Adipose tissue (tissue), 3 donors: Measurements from ENCODE around the gene USP24. TPM values are rescaled to one million over a fixed set of nuclear protein-coding genes. Genes with fewer than 3 reads are reported as not detected.
A peak's percentile ranks its signal among the peaks of the same experiment; 100 is the strongest.
"Not testable (repeated sequence)": the region's sequence is repeated elsewhere in the genome, so short reads cannot be mapped to it uniquely, and the experiment has no call there.

Experiments
- H3K27ac ChIP-seq: one replicate; pipeline ENCODE4 v1.5.1; 2013; ENCODE audit warnings: low read depth, low read length
- WGBS, 3 donors: extraction: QIAGEN DNeasy Blood & Tissue Kit; methylation state at CpG; one replicate each; pipeline ENCODE4 v1.1.7; 2013; 5-methylcytosine and 5-hydroxymethylcytosine counted together
- polyA plus RNA-seq, 3 donors: library from polyadenylated mRNA; stranded (reverse); fragments of 200-250 nt; gene quantifications; one replicate each; pipeline ENCODE4 v1.2.3, GENCODE V29; 2013
- donor health status: healthy with polysubstance abuse.
- donor health status: Bipolar disorder and iron deficiency.
- donor health status: healthy.

The USP24 gene
- polyA plus RNA-seq, 3 donors: 6.6 to 16.0 (median 9.3) TPM

GRCh38 chr1:55234016-55234415 is 18.9 kb upstream of the USP24 start:
- WGBS, 3 donors: 88 to 96% (median 91%) methylated on average over 3 of the region's 3 CpGs
- no peak overlapping the region for H3K27ac ChIP-seq

DNA sequence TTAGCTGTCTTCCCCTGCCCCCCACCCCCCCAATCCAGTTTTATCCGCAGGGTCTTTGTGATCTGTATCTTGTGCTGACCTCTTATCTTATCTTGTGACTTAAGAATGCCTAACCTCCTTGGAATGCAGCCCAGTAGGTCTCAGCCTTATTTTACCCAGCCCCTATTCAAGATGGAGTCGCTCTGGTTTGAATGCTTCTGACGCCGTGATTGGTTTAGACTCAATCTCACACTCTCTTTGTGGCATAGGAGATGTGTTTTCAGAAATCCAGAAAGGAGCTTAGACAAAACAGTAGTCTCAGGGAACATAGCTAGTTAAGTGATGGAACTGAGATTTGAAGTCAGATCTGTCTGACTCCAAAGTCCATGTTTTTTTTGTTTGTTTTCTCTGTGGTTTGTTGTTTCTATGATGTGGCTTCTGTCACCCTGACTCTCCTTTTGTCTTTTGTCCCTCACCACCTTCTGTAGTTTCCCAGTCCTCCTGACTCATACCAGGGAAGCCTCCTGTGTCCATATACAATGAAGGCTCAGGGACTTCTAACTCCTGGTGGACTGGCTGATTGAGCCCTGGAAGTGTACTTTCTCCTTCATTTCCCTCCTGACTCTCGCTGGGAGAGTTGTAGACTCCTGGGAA is 18.1 kb upstream of the USP24 start:
- 54 to 73% (median 70%) methylated on average over 5 of the region's 5 CpGs for WGBS, 3 donors

GRCh38 chr1:55232448-55233144 is 17.4 kb upstream of the USP24 start:
- WGBS, 3 donors: 69 to 89% (median 85%) methylated on average over 6 of the region's 6 CpGs
- H3K27ac ChIP-seq: no peak overlapping the region

More for the DNA sequence above, 18.1 kb upstream of the USP24 start:
- no peak overlapping the region for H3K27ac ChIP-seq

GRCh38 chr1:55231745-55232144 is 16.6 kb upstream of the USP24 start:
- 90% methylated on average over 3 of the region's 3 CpGs for WGBS, 3 donors
- no peak overlapping the region for H3K27ac ChIP-seq

DNA sequence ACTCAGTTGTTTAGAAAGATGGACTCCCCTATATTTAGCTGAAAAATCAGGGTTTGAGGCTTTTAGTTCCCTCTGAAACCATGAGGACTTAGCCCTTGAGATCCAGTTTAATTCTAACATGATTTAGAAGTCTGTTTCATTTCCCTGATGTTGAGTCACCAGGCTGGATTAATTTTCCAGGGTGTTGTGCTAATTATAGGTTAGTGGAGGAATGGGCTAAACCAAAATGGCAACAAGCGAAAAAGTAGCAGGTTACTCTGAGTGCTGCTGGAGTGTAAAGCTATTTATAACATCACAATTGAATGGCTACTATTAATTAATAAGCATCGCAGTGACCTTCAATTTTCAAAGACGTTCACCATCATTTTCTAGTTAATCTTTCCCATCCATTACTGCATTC is 15.5 kb upstream of the USP24 start:
- 77 to 91% (median 89%) methylated on average over 3 of the region's 3 CpGs for WGBS, 3 donors
- H3K27ac ChIP-seq: no peak overlapping the region

GRCh38 chr1:55229726-55230125 is 14.6 kb upstream of the USP24 start:
- 87 to 97% (median 95%) methylated on average over 4 of the region's 4 CpGs for WGBS, 3 donors
- H3K27ac ChIP-seq: not testable (repeated sequence)

GRCh38 chr1:55225228-55225627 is 10.1 kb upstream of the USP24 start:
- 62 to 66% (median 63%) methylated on average over 1 of the region's 1 CpG for WGBS, 3 donors
- H3K27ac ChIP-seq: no peak overlapping the region

DNA sequence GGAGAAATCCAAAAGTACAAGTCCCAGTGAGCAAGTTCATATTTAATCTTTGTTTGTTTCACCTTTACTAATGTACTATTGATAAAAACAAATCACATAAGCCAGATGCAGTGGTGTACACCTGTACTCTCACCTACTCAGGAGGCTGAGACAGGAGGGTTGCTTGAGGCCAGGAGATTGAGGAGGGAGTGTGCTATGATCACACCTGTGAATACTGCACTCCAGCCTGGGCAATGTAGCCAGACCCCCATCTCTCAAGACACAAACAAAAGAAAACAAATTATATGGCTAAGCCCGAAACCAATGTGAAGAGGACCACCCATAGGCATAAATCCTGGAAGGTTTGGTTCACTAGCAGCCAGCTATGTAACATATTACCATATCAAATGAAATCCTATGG is 9.6 kb upstream of the USP24 start:
- 90 to 100% (median 100%) methylated on average over 1 of the region's 1 CpG for WGBS, 3 donors
- no peak overlapping the region for H3K27ac ChIP-seq

- 79 to 82% (median 80%) methylated on average over 6 of the region's 6 CpGs for WGBS, 3 donors
- H3K27ac ChIP-seq: no peak overlapping the region
These were observed 7.0 kb upstream of the USP24 start for GRCh38 chr1:55222152-55222551.

GRCh38 chr1:55217226-55217986 is 2.2 kb upstream of the USP24 start:
- WGBS, 3 donors: 24 to 53% (median 31%) methylated on average over 6 of the region's 6 CpGs

DNA sequence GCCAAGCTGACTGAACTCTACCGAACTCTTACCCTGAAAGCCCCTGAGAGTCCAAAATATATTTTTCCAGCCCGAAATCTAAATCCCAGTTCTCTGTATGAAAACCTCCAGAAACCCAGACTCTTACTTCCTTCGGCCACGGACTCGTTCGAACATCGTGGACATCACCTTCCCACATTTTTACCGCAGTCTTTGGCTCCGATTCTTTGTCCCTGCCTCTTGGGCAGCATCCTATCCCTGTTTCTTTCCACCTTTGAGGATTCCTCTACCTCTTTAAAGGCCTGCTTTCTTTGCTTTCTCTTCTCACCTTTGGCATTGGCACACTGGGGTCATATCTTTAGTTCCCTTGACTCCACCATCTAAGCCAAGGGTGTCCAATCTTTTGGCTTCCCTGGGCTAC is 932 bp upstream of the USP24 start:
- H3K27ac ChIP-seq: no peak overlapping the region
- WGBS, 3 donors: 11 to 20% (median 15%) methylated on average over 9 of the region's 9 CpGs

More at GRCh38 chr1:55217226-55217986, 2.2 kb upstream of the USP24 start:
- no peak overlapping the region for H3K27ac ChIP-seq

DNA sequence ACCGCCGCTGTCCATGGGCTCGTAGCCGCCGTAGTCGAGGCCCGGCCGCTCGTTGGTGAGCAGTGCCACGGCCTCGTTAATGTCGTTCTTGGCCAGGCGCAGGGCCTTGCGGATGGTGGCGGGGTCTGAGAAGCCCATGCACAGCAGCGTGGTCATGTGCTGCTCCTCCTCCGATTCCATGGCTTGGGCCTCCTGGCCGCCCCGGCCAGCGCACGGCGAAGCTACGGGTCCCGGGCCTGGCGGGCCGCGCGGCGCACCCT is 300 bp downstream of the USP24 start:
- H3K27ac ChIP-seq: peak overlapping the region; percentile 36
- WGBS, 3 donors: 0% methylated on average over 19 to 29 of the region's 29 CpGs

- WGBS, 3 donors: 0 to 1% (median 1%) methylated on average over 44 to 46 of the region's 46 CpGs
- no peak overlapping the region for H3K27ac ChIP-seq
These were observed 791 bp downstream of the USP24 start for GRCh38 chr1:55214212-55214933.

DNA sequence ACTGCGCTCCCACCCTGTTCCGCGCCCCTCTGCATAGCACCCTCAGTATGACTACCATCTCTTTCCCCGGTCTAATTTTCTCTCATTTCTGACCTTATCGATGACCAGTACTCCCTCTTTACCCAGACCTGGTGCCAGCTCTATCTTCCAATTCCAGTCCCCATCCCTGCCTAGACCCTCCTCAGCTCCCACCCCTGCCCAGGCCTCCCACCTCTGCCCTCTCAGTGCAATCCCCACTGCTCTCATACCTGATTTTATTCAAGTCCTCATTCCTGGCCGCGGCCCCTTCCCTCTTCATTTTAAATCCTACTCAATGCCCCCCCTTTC is 1.3 kb downstream of the USP24 start:
- 6 to 14% (median 11%) methylated on average over 7 of the region's 7 CpGs for WGBS, 3 donors
- no peak overlapping the region for H3K27ac ChIP-seq

DNA sequence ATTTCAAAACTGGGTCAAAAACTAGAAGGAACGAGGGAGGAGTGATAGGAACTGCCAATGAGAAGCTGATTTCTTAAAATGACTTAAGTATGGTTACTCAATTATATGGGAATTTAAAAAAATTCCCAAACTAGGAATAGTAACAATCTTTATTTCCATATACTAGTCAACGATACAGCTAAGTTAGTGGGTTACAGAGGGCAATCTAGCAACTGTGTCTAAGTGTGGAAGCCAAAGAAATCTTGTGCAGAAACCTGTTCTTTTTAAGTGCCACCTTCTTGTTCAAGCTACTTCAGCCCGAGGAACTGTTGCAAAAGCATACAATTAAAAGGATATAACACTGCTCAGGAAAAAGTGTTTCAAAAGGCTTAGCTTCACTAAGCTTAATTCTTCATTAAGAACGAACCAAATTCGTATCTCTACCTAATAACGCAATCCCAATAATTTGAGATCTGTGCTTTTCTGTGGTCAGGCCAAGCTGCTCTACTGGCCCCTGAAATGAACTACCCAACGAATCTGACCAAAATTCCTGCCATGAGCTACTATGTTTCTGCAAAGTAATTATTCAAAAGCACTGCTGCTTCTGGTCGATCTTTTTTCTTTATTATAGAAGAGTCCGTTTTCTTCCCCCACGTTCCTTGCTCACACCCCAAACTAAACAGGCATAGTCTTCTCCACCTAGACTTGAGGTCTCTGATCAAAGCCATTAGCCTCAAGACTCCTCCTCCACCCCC is 1.8 kb downstream of the USP24 start:
- WGBS, 3 donors: 17 to 19% (median 18%) methylated on average over 10 of the region's 10 CpGs
- no peak overlapping the region for H3K27ac ChIP-seq

GRCh38 chr1:55212349-55213150 is 2.6 kb downstream of the USP24 start:
- no peak overlapping the region for H3K27ac ChIP-seq
- 21 to 43% (median 41%) methylated on average over 11 of the region's 11 CpGs for WGBS, 3 donors

GRCh38 chr1:55211863-55212262 is 3.3 kb downstream of the USP24 start:
- 35 to 43% (median 42%) methylated on average over 3 of the region's 3 CpGs for WGBS, 3 donors
- no peak overlapping the region for H3K27ac ChIP-seq
